Stimulated activated CD8-positive, alpha-beta memory T cell treated with anti-CD3 and anti-CD28 coated beads, Interleukin-7, amount 100 ng/mL, for 4 hours (primary cell): ENCODE measurements around the gene NID1.
"Not testable (repeated sequence)": the region's sequence is repeated elsewhere in the genome, so short reads cannot be mapped to it uniquely, and the experiment has no call there.

Source experiments
- DNase-seq, 2 donors: peaks; one replicate each; pipeline ENCODE4 v3.0.0-alpha.2; 2020; ENCODE audit warnings: low read depth in 2 of 2

The NID1 gene

GRCh38 chr1:236096660-236097482 is 32.0 kb upstream of the NID1 start:
- peak; percentile 75 to 82 for DNase-seq

GRCh38 chr1:236095705-236096520 is 31.0 kb upstream of the NID1 start:
- DNase-seq: no peak

GRCh38 chr1:236092899-236093298 is 28.0 kb upstream of the NID1 start:
- no peak for DNase-seq

GRCh38 chr1:236091933-236092318 is 27.0 kb upstream of the NID1 start:
- DNase-seq: no peak

DNA sequence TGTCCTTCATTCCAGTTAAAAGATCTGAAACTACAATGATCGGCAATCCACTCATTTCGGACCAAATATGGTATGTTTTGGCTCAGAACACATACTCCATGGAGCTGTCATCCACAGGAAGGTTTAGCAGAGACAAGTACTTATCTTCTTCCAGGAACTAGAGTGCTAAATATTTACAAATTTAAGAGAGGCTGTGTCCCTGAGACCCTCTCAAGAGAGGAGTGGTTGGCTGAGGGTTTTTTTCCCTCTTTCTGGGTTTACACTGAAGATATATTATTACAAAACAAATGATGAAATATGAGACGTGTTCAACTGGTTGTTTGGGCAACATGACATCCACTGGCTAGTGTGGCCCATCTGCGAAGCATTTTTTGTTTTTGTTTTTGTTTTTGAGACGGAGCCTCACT is 25.9 kb upstream of the NID1 start:
- DNase-seq: no peak

- no peak for DNase-seq
Measured at GRCh38 chr1:236089046-236089773, 24.3 kb upstream of the NID1 start.

- no peak for DNase-seq
Measured at GRCh38 chr1:236086537-236086936, 21.6 kb upstream of the NID1 start.

GRCh38 chr1:236085545-236086159 is 20.8 kb upstream of the NID1 start:
- DNase-seq: no peak

GRCh38 chr1:236084386-236084730 is 19.5 kb upstream of the NID1 start:
- DNase-seq: no peak

DNA sequence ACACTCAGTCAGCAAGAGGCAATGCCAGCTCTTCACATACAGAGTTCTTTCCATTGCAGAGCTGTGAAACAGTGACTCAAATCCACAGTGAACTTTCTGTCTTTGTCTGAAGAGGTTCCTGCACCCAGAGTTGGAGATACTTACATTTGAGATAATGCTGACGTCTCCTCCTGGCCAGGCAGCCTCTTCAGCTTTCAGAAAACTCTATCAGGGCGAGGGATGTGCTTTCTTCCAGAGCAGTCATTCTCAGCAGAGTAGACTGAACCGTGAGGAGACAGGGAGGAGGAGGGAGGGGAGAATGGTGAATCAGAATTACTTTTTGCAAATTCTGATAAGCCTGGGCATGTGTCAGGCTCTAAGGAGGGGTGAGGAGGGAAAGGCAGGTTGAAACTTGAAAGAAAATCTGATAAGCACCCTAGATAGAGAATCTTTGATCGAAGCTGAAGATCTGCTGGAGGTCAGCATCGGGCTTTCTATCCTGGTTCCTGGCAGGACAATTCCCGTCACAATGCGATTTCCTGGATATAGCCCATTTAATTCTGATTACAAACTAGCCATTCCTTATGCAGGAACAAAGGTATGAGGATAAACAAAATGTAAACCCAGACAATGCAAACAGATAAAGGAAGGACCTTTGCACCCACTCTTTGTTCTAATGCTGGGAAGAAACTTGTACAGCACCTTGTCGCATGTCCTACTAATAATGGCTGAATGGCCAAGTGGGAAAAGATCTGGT is 18.9 kb upstream of the NID1 start:
- DNase-seq: no peak

GRCh38 chr1:236082526-236082925 is 17.6 kb upstream of the NID1 start:
- no peak for DNase-seq

GRCh38 chr1:236081546-236082227 is 16.8 kb upstream of the NID1 start:
- no peak for DNase-seq

DNA sequence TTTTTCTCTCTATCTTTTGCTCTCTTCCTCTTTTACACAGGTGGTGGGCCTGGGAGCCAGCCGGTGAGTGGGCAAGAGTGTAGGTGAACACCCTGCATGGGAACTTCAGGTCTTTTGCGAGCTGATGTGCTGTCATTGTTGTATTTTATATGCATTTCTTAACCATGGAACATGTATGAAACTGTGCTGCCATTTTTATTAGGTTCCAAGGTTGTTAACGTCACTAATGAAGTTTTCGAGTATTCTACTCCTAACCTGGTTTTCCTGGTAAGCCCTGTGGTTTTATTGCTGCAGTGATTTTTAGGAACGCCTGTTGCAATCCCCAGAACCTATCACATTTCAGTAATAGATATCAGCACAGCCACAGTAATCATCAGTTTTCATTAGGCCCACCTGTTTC is 14.8 kb upstream of the NID1 start:
- DNase-seq: no peak

GRCh38 chr1:236078993-236079392 is 14.1 kb upstream of the NID1 start:
- DNase-seq: no peak

GRCh38 chr1:236078077-236078476 is 13.2 kb upstream of the NID1 start:
- not testable (repeated sequence) for DNase-seq

DNA sequence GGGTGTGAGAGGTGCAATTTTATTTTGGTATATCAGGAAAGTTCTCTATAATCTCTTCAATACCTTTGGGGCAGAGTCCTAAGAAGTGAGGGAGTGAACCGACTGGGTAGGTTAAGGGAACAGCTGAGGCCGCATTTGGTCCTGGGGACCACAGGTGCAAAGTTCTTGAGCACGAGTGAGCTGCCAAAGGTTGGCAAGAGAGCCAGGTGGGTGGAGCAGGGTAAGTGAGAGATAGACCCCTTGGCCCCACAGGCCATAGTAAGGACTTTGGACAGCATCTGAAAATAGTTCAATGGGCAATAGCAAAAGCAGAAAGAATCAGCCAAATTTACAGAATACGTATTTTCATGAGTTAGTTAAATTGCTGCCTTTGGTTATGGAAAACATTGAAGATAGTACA is 11.0 kb upstream of the NID1 start:
- no peak for DNase-seq

- DNase-seq: no peak
Measured at GRCh38 chr1:236073307-236073897, 8.5 kb upstream of the NID1 start.

- DNase-seq: no peak
Measured at GRCh38 chr1:236072001-236072400, 7.1 kb upstream of the NID1 start.

- DNase-seq: no peak
Measured at GRCh38 chr1:236070753-236071152, 5.9 kb upstream of the NID1 start.

DNA sequence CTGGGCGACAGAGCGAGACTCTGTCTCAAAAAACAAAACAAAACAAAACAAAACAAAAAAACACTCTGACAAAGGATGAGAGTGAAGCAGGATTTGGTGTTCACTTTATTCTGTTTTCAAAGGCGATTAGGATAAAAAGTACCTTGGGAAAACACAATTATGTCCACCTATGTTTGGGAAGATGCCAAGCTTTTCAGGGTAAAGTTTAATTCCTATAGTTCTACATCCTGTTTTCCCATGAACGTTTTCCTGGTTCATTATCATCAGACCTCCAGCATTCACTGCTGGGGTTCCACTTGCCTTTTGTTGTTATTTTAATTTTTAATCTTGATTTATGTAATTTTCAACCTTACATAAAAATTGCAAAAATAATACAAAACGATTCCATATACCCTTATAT is 4.9 kb upstream of the NID1 start:
- no peak for DNase-seq
